ENCODE data around the gene TEX19.
"Not testable (repeated sequence)": the region's sequence is repeated elsewhere in the genome, so short reads cannot be mapped to it uniquely, and the experiment has no call there.

The TEX19 gene

DNA sequence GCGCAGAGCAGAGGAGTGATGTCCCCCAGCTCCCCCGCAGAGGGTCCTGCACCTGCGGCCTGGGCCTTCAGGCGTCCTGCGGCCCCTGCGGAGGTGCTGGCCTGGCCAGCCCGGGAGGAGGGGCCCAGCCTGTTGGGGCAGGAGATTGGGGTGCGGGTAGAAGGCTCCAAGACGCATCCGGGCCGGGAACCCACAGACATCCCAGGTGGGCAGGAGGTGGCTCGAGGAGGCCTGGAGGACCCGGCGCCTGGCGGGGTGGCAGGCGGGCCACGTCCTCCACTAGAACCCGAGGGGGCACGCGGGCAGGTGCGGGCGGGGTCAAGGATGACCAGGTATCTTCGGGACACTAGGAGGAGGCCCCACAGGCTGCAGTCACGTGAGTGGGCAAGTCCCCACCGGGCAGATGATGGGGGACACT is 24.8 kb upstream of the TEX19 start:
- FAIRE-seq = no peak

DNA sequence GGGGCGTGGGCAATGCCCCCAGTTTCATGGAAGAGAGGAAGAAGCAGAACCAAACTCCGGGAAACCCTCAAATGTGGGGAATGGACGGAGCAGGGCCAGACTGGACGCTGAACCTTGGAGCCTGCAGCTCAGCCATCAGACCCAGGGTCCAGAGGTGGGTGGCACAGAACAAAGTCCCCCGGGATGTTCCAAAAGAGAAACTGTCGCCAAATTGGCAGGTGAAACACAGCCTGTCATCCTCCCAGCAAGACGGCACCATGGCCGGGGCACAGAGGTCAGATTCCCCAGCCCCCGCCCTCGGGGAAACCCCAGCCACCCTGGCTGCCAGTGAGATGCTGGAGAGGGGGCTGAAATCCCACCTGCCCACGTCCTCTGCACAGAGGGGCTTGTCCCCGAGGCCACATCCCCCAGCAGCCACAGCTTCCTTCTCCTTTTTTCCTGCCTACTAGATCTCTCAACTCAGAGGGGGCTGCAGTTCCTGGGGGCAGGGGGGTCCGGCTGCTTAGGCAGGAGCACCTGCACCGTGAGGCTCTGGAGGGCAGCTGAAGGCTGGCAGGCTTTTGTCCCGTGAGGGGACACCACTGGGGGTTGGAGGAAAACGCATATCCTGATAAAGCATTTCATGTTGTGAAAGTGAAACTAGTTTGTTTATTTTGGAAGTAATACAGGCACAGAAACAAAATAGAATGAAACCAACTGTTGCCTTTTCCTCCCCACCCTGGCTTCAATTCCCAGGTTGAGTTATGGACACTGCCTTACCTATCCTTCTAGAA is 24.2 kb upstream of the TEX19 start:
- no peak for DNase-seq (ENCODE audit: low spot score)

More for the DNA sequence above, 24.8 kb upstream of the TEX19 start:
- DNase-seq (ENCODE audit: low spot score) = no peak

GRCh38 chr17:82338858-82339633 is 20.0 kb upstream of the TEX19 start:
- FAIRE-seq (no peak), DNase-seq (ENCODE audit: low spot score) (peak; percentile 89)

More for the DNA sequence above, 24.2 kb upstream of the TEX19 start:
- FAIRE-seq = peak; percentile 44

GRCh38 chr17:82339634-82340580 is 19.1 kb upstream of the TEX19 start:
- DNase-seq (ENCODE audit: low spot score) (no peak), FAIRE-seq (peak; percentile 66)

DNA sequence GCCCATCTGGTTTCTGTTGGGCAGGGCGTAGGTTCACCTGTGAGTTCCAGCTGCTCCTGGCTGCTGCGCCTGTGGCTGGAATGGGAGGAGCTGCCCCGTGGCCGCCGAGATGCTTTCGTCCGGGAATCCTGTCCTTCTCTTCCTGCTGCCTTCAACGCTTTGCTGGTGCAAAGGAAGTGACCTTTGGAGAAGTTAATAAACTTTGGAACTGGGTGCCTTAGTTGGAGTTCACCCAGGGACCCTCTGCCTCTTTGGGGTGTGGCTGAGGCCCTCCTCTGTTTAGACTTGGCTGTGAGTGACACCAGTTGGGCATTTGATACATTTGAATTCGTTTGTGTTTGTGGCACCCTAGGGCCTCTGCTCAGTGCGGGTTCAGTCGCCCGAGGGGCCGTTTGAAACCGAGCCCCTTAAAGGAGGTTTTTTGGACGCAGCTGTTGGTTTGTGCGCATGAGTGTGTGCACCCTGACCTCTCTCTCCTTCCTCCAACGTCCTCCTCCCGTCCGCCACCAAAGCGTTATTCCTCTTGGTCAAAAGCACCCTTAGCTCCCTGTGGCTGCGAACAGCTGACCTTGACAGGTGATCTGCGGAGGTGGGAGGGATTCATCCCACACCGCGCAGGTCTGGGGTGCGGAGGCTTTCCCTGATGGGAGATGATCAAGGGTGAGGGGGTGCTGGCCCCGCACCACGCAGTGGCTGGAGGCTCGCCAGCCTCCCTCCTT is 16.5 kb upstream of the TEX19 start:
- no peak for FAIRE-seq
- no peak for DNase-seq (ENCODE audit: low spot score)

GRCh38 chr17:82343560-82343959 is 15.5 kb upstream of the TEX19 start:
- no peak for FAIRE-seq

DNA sequence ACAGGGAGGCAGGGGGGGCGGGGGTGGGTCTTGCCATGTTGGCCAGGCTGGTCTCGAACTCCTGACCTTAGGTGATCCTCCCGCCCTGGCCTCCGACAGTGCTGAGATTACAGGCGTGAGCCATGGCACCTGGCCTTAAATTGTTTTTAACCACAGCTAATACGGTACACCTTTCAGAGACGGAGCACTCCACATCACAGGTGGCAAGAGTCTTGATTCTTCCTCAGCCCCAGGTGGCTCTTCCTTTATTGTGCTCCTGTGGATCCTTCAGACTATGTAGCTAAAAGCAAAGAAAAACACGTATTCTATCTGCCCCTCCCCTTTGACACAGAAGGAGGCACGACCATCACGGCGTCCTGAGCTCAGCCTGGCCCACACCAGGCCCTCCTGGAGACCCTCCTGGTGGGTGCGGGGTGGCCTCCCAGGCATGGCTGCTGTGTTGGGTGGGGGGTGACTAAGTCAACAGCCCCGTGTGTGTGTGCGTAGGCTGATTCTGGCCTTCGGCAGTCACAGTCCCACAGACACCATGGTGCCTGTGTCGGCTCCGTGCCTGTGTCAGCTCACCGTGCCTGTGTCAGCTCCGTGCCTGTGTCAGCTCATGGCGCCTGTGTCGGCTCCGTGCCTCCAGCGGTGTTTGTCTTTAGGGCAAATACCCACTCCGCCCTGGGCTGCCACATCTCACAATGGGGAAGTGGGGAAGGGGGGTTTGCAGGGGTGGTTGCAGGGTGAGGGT is 14.7 kb upstream of the TEX19 start:
- FAIRE-seq = no peak
- no peak for DNase-seq (ENCODE audit: low spot score)

More at GRCh38 chr17:82343560-82343959, 15.5 kb upstream of the TEX19 start:
- DNase-seq (ENCODE audit: low spot score) = no peak

DNA sequence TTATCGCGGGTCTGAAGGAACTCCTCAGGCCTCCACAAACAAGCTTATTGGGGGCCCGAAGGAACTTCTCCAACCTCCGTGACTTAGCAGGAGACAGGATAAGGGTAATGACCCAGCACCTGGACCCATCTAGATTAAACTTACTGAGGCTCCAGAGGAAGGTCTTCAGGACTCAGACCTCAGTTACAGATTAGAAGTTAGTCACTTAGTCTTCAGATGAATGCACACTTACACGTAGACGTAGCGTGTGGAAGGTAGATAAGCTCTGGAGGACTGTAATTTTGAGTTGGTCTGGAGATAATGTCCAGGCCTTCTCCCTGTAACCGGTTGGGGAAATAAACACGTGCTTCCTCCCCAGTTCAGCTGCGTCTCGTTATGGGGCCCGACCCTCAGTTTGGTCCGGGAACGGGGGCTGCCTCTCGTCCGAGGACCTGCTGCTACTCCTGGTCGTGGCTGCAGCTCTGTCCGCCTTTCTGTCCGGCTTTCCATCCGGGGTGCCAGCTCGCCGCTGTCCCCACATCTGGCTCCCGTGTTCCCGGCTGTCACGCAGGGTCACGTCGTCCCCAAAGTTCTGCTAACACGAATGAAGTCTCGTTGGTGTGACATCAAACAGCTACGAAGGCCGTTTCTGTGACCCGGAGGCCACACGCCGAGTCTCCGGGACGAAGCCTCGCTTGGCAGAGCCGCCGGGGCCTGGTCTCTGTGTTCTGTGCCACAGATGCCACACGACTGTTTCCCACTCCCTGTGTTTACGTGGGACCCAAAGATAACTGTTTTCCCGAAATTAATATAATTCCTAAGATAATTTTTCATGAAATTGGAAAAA is 13.7 kb upstream of the TEX19 start:
- FAIRE-seq (no peak), DNase-seq (ENCODE audit: low spot score) (no peak)

- DNase-seq (ENCODE audit: low spot score) (no peak), FAIRE-seq (no peak)
Observed at GRCh38 chr17:82346342-82347300, 12.4 kb upstream of the TEX19 start.

DNA sequence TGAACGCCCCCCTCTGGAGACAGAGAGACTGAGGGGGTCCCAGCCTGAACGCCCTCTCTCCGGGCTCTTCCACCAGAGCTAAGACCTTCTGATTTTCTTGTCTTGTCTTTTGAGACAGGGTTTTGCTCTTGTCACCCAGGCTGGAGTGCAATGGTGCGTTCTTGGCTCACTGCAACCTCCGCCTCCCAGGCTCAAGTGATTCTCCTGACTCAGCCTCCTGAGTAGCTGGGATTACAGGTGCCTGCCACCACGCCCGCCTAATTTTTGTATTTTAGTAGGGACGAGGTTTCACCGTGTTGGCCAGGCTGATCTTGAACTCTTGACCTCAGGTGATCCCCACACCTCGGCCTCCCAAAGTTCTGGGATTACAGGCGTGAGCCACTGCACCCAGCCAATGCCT is 11.1 kb upstream of the TEX19 start:
- not testable (repeated sequence) for FAIRE-seq; DNase-seq (ENCODE audit: low spot score)

- FAIRE-seq (no peak), DNase-seq (ENCODE audit: low spot score) (no peak)
Observed at GRCh38 chr17:82348434-82348833, 10.6 kb upstream of the TEX19 start.

GRCh38 chr17:82348866-82349265 is 10.2 kb upstream of the TEX19 start:
- DNase-seq (ENCODE audit: low spot score) (no peak), FAIRE-seq (no peak)

DNA sequence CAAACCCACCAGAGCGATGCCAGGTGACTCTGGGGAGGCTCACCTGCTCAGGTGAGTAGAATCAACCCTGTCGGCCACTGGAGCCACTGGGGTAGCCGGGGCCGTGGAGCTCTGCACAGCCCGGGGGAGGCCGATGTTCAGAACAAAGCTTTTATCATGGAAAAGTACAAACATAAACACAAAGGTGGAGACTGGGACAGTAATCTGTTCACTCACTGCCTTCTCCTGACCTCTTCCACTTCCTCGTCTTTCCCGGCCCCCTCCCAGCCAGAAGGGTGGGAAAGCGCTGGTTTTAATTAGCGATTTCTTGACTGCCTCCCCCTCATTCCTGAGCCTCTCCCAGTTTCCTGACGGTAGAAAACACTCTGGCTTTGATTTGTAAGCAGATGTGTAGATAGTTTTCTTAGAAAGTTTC is 9.8 kb upstream of the TEX19 start:
- no peak for FAIRE-seq

GRCh38 chr17:82350182-82351030 is 8.6 kb upstream of the TEX19 start:
- DNase-seq (ENCODE audit: low spot score) (no peak), FAIRE-seq (no peak)

More for the DNA sequence above, 9.8 kb upstream of the TEX19 start:
- no peak for DNase-seq (ENCODE audit: low spot score)

GRCh38 chr17:82351254-82351712 is 7.8 kb upstream of the TEX19 start:
- no peak for FAIRE-seq
- no peak for DNase-seq (ENCODE audit: low spot score)

- FAIRE-seq (peak; percentile 46), DNase-seq (ENCODE audit: low spot score) (peak; percentile 89)
Observed at GRCh38 chr17:82351713-82352488, 7.1 kb upstream of the TEX19 start.
